ENCODE data around the gene SACM1L. TPM values are rescaled to one million over a fixed set of nuclear protein-coding genes. Genes with fewer than 3 reads are reported as not detected.

Gene SACM1L, protein sequence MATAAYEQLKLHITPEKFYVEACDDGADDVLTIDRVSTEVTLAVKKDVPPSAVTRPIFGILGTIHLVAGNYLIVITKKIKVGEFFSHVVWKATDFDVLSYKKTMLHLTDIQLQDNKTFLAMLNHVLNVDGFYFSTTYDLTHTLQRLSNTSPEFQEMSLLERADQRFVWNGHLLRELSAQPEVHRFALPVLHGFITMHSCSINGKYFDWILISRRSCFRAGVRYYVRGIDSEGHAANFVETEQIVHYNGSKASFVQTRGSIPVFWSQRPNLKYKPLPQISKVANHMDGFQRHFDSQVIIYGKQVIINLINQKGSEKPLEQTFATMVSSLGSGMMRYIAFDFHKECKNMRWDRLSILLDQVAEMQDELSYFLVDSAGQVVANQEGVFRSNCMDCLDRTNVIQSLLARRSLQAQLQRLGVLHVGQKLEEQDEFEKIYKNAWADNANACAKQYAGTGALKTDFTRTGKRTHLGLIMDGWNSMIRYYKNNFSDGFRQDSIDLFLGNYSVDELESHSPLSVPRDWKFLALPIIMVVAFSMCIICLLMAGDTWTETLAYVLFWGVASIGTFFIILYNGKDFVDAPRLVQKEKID
- total RNA-seq = 15.2 and 18.1 TPM in 2 replicates

DNA sequence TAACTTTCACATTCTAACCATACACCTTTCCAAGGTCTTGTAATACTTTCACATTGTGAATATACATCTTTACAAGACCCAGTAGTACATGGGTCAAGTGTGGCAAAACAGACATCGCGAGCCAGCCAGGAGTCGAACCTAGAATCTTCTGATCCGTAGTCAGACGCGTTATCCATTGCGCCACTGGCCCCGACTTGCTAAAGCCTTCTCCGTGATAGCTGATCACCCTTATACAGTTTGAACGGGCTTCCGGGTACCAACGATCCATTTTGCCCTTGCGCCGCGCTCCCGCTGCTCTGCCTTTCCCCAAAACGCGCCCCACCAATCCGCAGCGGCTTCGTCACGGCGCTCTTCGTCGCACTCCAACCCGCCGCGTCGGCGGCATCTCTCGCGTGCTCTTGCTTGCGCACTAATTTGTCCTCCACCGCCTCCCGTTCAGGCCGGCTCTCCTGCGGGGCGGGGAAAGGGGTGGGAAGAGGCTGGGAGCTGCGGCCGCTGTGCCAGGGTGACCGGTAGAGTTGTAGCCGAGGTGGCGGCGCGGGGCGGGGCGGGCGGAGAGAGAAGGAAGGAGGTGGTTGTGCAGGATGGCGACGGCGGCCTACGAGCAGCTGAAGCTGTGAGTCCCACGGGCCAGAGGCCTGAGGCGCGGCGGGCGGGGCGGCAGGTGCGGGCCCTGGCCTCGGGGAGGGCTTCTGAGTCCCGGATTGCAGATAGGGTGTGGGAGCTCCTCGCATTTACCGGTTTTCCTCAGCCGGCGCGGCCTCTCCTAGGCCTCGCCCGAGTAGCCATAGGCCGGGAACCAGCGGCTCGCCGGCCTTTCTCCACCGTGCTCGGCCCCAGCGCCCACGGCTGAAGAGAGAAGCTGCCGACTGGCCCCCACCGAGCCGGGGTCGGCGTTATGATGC, at the start of gene SACM1L:
Gene SACM1L (plus strand): TSS at position 515 of the 905 bp plus-strand sequence. CDS start 70 bp downstream, at position 585.

Other genes with a start within 250 kb of the SACM1L start
- gene LIMD1, start 94.6 kb upstream of the SACM1L start, total RNA-seq = 12.3 and 16.5 TPM in 2 replicates
- not detected in 2 replicates for gene SLC6A20, start 107.1 kb downstream of the SACM1L start, total RNA-seq
- 8.8 and 20.3 TPM in 2 replicates for gene LZTFL1, start 152.7 kb downstream of the SACM1L start, total RNA-seq
- gene CCR9, start 197.1 kb downstream of the SACM1L start, total RNA-seq = not detected in 2 replicates